HEK293 (cell line): Measurements from ENCODE around the gene MAP3K13.
A peak's percentile ranks its signal among the peaks of the same experiment; 100 is the strongest.

Experiments
- CTCF ChIA-PET: fragments of 350-600 bp; formaldehyde crosslinking; extraction: SDS; loops from one replicate; lab custom pipeline; 2021; ENCODE audit warnings: antibody characterized with exemption; lab: Yijun Ruan, JAX
- POLR2A ChIA-PET: fragments of 300-600 bp; formaldehyde crosslinking; extraction: SDS; loops from one replicate; lab custom pipeline; 2020; ENCODE audit warnings: antibody characterized with exemption, inconsistent platforms; lab: Yijun Ruan, JAX
- H3K27ac ChIP-seq: fragments of 200-500 bp; sonication (Bioruptor generic); 2 replicates; pipeline ENCODE4 v1.5.1; 2014; ENCODE audit warnings: low read depth, low read length, control low read depth, inconsistent platforms; ENCODE audit errors: extremely low read depth
- H3K36me3 ChIP-seq, 2 experiments: fragments of 200-500 bp in 1 of 2; sonication (Bioruptor generic) in 1 of 2; 1 replicate in 1 of 2; 2 replicates in 1 of 2; pipeline ENCODE4 v1.5.1; 2014 to 2017; ENCODE audit warnings: inconsistent platforms in 2 of 2, low read length in 2 of 2; ENCODE audit not compliant: control insufficient read depth in 2 of 2, insufficient read depth in 1 of 2
- H3K4me1 ChIP-seq: fragments of 200-500 bp; sonication (Bioruptor generic); 2 replicates; pipeline ENCODE4 v1.5.1; 2014; ENCODE audit warnings: mild to moderate bottlenecking, low read length, inconsistent platforms; ENCODE audit not compliant: control insufficient read depth, insufficient read depth
- H3K4me3 ChIP-seq: 2 replicates; pipeline ENCODE4 v1.5.1; 2011; ENCODE audit warnings: low read depth, mild to moderate bottlenecking, control low read depth, low read length, moderate library complexity
- H3K9me3 ChIP-seq: fragments of 200-500 bp; sonication (Bioruptor generic); 2 replicates; pipeline ENCODE4 v1.5.1; 2014; ENCODE audit warnings: low read depth, low read length, inconsistent platforms; ENCODE audit not compliant: control insufficient read depth, insufficient read depth
- GFI1B ChIP-seq: fragments of 450-650 bp; formaldehyde crosslinking; IDR thresholded peaks from 2 replicates; pipeline ENCODE4 v1.5.1; 2016; ENCODE audit warnings: missing biosample characterization, missing genetic modification characterization
- IKZF3 ChIP-seq: fragments of 450-650 bp; IDR thresholded peaks from 2 replicates; pipeline ENCODE4 v1.5.0; 2018; ENCODE audit warnings: missing biosample characterization, mild to moderate bottlenecking, missing genetic modification characterization, moderate library complexity
- KLF7 ChIP-seq: fragments of 450-650 bp; formaldehyde crosslinking; IDR thresholded peaks from 2 replicates; pipeline ENCODE4 v1.5.1; 2016; ENCODE audit warnings: missing biosample characterization, missing genetic modification characterization, borderline replicate concordance
- MEIS1 ChIP-seq: sonication (generic); formaldehyde crosslinking; IDR thresholded peaks from 2 replicates; pipeline ENCODE4 v1.8.1; 2022; ENCODE audit warnings: missing genetic modification reagents, mild to moderate bottlenecking, borderline replicate concordance
- OSR2 ChIP-seq: fragments of 450-650 bp; formaldehyde crosslinking; IDR thresholded peaks from 2 replicates; pipeline ENCODE4 v1.5.1; 2016; ENCODE audit warnings: missing biosample characterization, missing genetic modification characterization
- ZBTB21 ChIP-seq: fragments of 450-650 bp; formaldehyde crosslinking; IDR thresholded peaks from 2 replicates; pipeline ENCODE4 v1.5.1; 2017; ENCODE audit warnings: missing biosample characterization, missing genetic modification characterization
- ZNF140 ChIP-seq: fragments of 450-650 bp; formaldehyde crosslinking; IDR thresholded peaks from 2 replicates; pipeline ENCODE4 v1.5.1; 2016; ENCODE audit warnings: missing biosample characterization, missing genetic modification characterization
- ZNF146 ChIP-seq: fragments of 450-650 bp; formaldehyde crosslinking; IDR thresholded peaks from 2 replicates; pipeline ENCODE4 v1.5.1; 2016; ENCODE audit warnings: missing biosample characterization, missing genetic modification characterization
- ZNF211 ChIP-seq: fragments of 450-650 bp; formaldehyde crosslinking; IDR thresholded peaks from 2 replicates; pipeline ENCODE4 v1.5.1; 2016; ENCODE audit warnings: low read depth, missing biosample characterization, missing genetic modification characterization
- ZNF426 ChIP-seq: fragments of 450-650 bp; formaldehyde crosslinking; IDR thresholded peaks from 2 replicates; pipeline ENCODE4 v1.5.1; 2017; ENCODE audit warnings: missing biosample characterization, missing genetic modification characterization, mild to moderate bottlenecking, inconsistent platforms, moderate library complexity
- ZNF596 ChIP-seq: fragments of 450-650 bp; IDR thresholded peaks from 2 replicates; pipeline ENCODE4 v1.5.0; 2018; ENCODE audit warnings: missing biosample characterization, mild to moderate bottlenecking, missing genetic modification characterization, moderate library complexity
- ZNF658 ChIP-seq: fragments of 450-650 bp; formaldehyde crosslinking; IDR thresholded peaks from 2 replicates; pipeline ENCODE4; 2016; ENCODE audit warnings: missing biosample characterization, missing genetic modification characterization
- ZNF664 ChIP-seq: fragments of 450-650 bp; formaldehyde crosslinking; IDR thresholded peaks from 2 replicates; pipeline ENCODE4 v1.5.1; 2016; ENCODE audit warnings: missing biosample characterization, missing genetic modification characterization
- ZSCAN30 ChIP-seq: fragments of 450-650 bp; IDR thresholded peaks from 2 replicates; pipeline ENCODE4 v1.5.1; 2018; ENCODE audit warnings: missing biosample characterization, mild to moderate bottlenecking, missing genetic modification characterization, moderate library complexity
- TF ChIP-seq, protein P1 (sequence below): fragments of 450-650 bp; formaldehyde crosslinking; IDR thresholded peaks from 2 replicates; pipeline ENCODE4 v1.5.1; 2017; ENCODE audit warnings: missing biosample characterization, missing genetic modification characterization
- TF ChIP-seq, protein P2 (sequence below): fragments of 450-650 bp; formaldehyde crosslinking; IDR thresholded peaks from 2 replicates; pipeline ENCODE4 v1.5.1; 2016; ENCODE audit warnings: missing biosample characterization, missing genetic modification characterization
- TF ChIP-seq, protein P3 (sequence below): fragments of 450-650 bp; formaldehyde crosslinking; IDR thresholded peaks from 2 replicates; pipeline ENCODE4 v1.5.1; 2016; ENCODE audit warnings: missing biosample characterization, missing genetic modification characterization, low read depth
- TF ChIP-seq, protein P4 (sequence below): fragments of 450-650 bp; formaldehyde crosslinking; IDR thresholded peaks from 2 replicates; pipeline ENCODE4 v1.5.1; 2016; ENCODE audit warnings: missing biosample characterization, missing genetic modification characterization

The MAP3K13 gene

DNA sequence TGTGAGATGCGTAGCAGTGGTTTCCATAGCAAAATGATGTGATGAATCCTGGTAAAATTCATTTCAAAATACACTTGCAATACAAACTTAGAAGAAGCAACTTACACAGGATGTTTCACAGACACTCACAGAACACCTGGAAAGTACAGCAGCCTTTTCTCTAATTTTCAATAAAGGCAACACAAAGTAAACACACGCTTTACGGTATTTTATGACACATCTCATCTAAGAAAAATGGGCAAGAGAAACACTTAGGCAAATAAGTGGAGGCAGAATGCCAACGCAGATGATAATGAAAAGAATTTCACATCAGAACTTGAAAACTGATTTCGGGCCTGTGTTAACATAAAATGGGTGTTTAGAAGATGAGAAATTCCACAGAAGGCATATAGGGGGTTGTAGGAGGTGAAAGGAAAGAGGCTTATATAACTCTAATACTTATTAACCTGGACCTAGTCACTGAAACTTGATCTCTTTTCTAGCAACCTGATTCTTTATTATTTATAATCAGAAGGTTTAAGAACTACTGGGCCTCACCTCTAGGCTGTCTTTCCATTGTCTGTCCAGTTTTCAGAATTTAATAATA lies 25.6 kb upstream of the MAP3K13 start:
- Histone ChIP-seq H3K27ac (no peak overlapping the region), H3K36me3 (no peaks in the 10 kb centered on the region)
- CTCF ChIA-PET = interaction anchor here (0.9 kb wide), 1 partner anchor 16 kb away, joined by 3 read pairs; no protein-coding TSS in a partner anchor
- no peak for TF ChIP-seq ZNF211 (tag by site-specific recombination)
- TF ChIP-seq, protein P1, sequence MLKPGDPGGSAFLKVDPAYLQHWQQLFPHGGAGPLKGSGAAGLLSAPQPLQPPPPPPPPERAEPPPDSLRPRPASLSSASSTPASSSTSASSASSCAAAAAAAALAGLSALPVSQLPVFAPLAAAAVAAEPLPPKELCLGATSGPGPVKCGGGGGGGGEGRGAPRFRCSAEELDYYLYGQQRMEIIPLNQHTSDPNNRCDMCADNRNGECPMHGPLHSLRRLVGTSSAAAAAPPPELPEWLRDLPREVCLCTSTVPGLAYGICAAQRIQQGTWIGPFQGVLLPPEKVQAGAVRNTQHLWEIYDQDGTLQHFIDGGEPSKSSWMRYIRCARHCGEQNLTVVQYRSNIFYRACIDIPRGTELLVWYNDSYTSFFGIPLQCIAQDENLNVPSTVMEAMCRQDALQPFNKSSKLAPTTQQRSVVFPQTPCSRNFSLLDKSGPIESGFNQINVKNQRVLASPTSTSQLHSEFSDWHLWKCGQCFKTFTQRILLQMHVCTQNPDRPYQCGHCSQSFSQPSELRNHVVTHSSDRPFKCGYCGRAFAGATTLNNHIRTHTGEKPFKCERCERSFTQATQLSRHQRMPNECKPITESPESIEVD (tag by site-specific recombination) = peak; percentile 46; the same call in 1 of the 2 replicates
- TF ChIP-seq, protein P2, sequence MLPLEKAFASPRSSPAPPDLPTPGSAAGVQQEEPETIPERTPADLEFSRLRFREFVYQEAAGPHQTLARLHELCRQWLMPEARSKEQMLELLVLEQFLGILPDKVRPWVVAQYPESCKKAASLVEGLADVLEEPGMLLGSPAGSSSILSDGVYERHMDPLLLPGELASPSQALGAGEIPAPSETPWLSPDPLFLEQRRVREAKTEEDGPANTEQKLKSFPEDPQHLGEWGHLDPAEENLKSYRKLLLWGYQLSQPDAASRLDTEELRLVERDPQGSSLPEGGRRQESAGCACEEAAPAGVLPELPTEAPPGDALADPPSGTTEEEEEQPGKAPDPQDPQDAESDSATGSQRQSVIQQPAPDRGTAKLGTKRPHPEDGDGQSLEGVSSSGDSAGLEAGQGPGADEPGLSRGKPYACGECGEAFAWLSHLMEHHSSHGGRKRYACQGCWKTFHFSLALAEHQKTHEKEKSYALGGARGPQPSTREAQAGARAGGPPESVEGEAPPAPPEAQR (tag by site-specific recombination) = no peak
- TF ChIP-seq GFI1B (tag by site-specific recombination) = no peak
- no peak for TF ChIP-seq ZNF140 (tag by site-specific recombination)
- peak; percentile 71; the same call in 1 of the 2 replicates for TF ChIP-seq ZNF664 (tag by site-specific recombination)
- no peak for TF ChIP-seq ZNF596 (tag by site-specific recombination)
- TF ChIP-seq OSR2 (tag by site-specific recombination) = no peak
- TF ChIP-seq, all 188 proteins: peak for 2
- no peak overlapping the region for H3K4me3 ChIP-seq
- POLR2A ChIA-PET = no interaction called here
- H3K9me3 ChIP-seq = no peaks in the 10 kb centered on the region
- no peaks in the 10 kb centered on the region for H3K4me1 ChIP-seq

DNA sequence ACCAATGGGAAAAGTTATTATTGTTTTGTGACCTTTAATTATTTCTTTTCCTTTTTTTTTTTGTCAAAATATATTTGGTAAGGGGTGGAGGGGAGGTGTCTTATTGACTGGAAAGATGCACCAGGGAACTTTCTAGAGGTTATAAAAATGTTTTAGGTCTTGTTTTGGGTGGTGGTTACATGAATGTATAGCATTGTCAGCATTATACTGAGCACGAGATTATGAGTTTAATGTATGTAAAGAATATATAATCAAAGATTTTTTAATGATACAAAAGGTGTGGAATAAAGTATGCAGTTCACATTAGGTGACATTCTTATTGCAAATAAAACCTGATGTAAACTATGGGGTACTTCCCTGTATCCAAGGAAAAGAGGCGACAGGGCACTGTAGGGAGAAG lies 23.0 kb upstream of the MAP3K13 start:
- no peaks in the 10 kb centered on the region for H3K9me3 ChIP-seq
- no peaks in the 10 kb centered on the region for H3K4me1 ChIP-seq
- TF ChIP-seq ZSCAN30 (no peak), ZNF426 (no peak), ZNF146 (tag by site-specific recombination) (no peak), ZNF658 (tag by site-specific recombination) (no peak), KLF7 (tag by site-specific recombination) (no peak), MEIS1 (CRISPR knock-in tag) (no peak), IKZF3 (tag by site-specific recombination) (no peak), ZBTB21 (no peak)
- TF ChIP-seq, protein P3, sequence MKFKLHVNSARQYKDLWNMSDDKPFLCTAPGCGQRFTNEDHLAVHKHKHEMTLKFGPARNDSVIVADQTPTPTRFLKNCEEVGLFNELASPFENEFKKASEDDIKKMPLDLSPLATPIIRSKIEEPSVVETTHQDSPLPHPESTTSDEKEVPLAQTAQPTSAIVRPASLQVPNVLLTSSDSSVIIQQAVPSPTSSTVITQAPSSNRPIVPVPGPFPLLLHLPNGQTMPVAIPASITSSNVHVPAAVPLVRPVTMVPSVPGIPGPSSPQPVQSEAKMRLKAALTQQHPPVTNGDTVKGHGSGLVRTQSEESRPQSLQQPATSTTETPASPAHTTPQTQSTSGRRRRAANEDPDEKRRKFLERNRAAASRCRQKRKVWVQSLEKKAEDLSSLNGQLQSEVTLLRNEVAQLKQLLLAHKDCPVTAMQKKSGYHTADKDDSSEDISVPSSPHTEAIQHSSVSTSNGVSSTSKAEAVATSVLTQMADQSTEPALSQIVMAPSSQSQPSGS (tag by site-specific recombination) = no peak
- TF ChIP-seq, protein P4, sequence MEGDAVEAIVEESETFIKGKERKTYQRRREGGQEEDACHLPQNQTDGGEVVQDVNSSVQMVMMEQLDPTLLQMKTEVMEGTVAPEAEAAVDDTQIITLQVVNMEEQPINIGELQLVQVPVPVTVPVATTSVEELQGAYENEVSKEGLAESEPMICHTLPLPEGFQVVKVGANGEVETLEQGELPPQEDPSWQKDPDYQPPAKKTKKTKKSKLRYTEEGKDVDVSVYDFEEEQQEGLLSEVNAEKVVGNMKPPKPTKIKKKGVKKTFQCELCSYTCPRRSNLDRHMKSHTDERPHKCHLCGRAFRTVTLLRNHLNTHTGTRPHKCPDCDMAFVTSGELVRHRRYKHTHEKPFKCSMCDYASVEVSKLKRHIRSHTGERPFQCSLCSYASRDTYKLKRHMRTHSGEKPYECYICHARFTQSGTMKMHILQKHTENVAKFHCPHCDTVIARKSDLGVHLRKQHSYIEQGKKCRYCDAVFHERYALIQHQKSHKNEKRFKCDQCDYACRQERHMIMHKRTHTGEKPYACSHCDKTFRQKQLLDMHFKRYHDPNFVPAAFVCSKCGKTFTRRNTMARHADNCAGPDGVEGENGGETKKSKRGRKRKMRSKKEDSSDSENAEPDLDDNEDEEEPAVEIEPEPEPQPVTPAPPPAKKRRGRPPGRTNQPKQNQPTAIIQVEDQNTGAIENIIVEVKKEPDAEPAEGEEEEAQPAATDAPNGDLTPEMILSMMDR (tag by site-specific recombination) = no peak
- H3K4me3 ChIP-seq = no peak overlapping the region
- H3K27ac ChIP-seq = no peak overlapping the region
- ChIA-PET POLR2A (no interaction called here), CTCF (no interaction called here)
- no peaks in the 10 kb centered on the region for H3K36me3 ChIP-seq
